Mucosa of descending colon (tissue), 3 donors: ENCODE measurements around the gene ADGRF1. TPM values are rescaled to one million over a fixed set of nuclear protein-coding genes. Genes with fewer than 3 reads are reported as not detected.

Source experiments
- ATAC-seq: fragments of 200-7000 bp; cut with Tn5 transposase; one replicate; pipeline ENCODE4 v1.9.1; 2020; ENCODE audit warnings: mild to moderate bottlenecking, moderate library complexity
- DNase-seq, 3 donors: peaks; one replicate each; pipeline ENCODE4 v3.0.0-alpha.2; 2020
- H3K36me3 ChIP-seq: fragments of 200-600 bp; one replicate; pipeline ENCODE4 v1.8.0; 2021; ENCODE audit warnings: low read depth, mild to moderate bottlenecking
- H3K4me1 ChIP-seq: fragments of 200-600 bp; one replicate; pipeline ENCODE4 v1.8.0; 2021; ENCODE audit warnings: low read depth, mild to moderate bottlenecking
- H3K4me3 ChIP-seq: fragments of 200-600 bp; one replicate; pipeline ENCODE4 v1.8.0; 2021; ENCODE audit warnings: mild to moderate bottlenecking
- H3K9me3 ChIP-seq: fragments of 200-600 bp; one replicate; pipeline ENCODE4 v1.8.0; 2021; ENCODE audit warnings: mild to moderate bottlenecking
- CTCF ChIP-seq: fragments of 200-600 bp; IDR thresholded peaks from one replicate; pipeline ENCODE4 v1.8.0; 2022; ENCODE audit warnings: antibody characterized with exemption, mild to moderate bottlenecking
- intact Hi-C, 2 donors: fragments of 100-400 bp; cut with DNase I in 1 of 2; cut with micrococcal nuclease in 1 of 2; formaldehyde crosslinking; loops; one replicate each; pipeline versions ENCODE4 v1.11.0 to v1.11.1; 2022; cut with DNase I, micrococcal nuclease
- total RNA-seq, 3 donors: library from RNA; stranded (reverse); fragmentation: NEBNext Ultra II Directional in 2 of 3; extraction: Animal tissue kit (Norgen Biotek cat#: 25700) in 2 of 3; gene quantifications; one replicate each; pipeline versions ENCODE4 v1.2.1 to v1.2.4, GENCODE V29; 2021 to 2023
- donor health status: DM: no; HTN: no; CAD: no; lungs with moderate emphysema.
- donor health status: DM: no; HTN: no; CAD: no.
- donor health status: DM: no; HTN: yes; CAD: no.

The ADGRF1 gene
- total RNA-seq, 3 donors from 2014 or later: 1.2 to 3.3 (median 1.8) TPM

- intact Hi-C loops: no loop called here
- Histone ChIP-seq H3K9me3 (no peaks in the 10 kb centered on the region), H3K36me3 (no peaks in the 10 kb centered on the region), H3K4me3 (no peak overlapping the region), H3K4me1 (no peaks in the 10 kb centered on the region)
- TF ChIP-seq CTCF: no peak
- DNase-seq: no peak
- ATAC-seq: no peak
Measured at GRCh38 chr6:47069156-47069555, 27.0 kb upstream of the ADGRF1 start.

- no peak for ATAC-seq
Measured at GRCh38 chr6:47066418-47066817, 24.3 kb upstream of the ADGRF1 start.

GRCh38 chr6:47064274-47064673 is 22.1 kb upstream of the ADGRF1 start:
- intact Hi-C loops: no loop called here
- TF ChIP-seq CTCF: no peak
- ATAC-seq: peak; percentile 45
- no peak for DNase-seq
- Histone ChIP-seq H3K36me3 (no peaks in the 10 kb centered on the region), H3K4me1 (no peaks in the 10 kb centered on the region), H3K4me3 (no peak overlapping the region), H3K9me3 (no peaks in the 10 kb centered on the region)

More at GRCh38 chr6:47066418-47066817, 24.3 kb upstream of the ADGRF1 start:
- intact Hi-C loops: no loop called here
- no peak overlapping the region for H3K4me3 ChIP-seq
- H3K36me3 ChIP-seq: no peaks in the 10 kb centered on the region
- DNase-seq: no peak
- no peak for TF ChIP-seq CTCF
- no peaks in the 10 kb centered on the region for H3K4me1 ChIP-seq
- H3K9me3 ChIP-seq: no peaks in the 10 kb centered on the region

GRCh38 chr6:47062346-47062745 is 20.2 kb upstream of the ADGRF1 start:
- DNase-seq: no peak
- Histone ChIP-seq H3K36me3 (no peaks in the 10 kb centered on the region), H3K4me3 (no peak overlapping the region), H3K9me3 (no peaks in the 10 kb centered on the region), H3K4me1 (no peaks in the 10 kb centered on the region)
- no peak for TF ChIP-seq CTCF
- intact Hi-C loops: no loop called here
- no peak for ATAC-seq

- no peak for TF ChIP-seq CTCF
- H3K4me3 ChIP-seq: no peak overlapping the region
Measured at GRCh38 chr6:47061309-47062300, 19.5 kb upstream of the ADGRF1 start.

More at GRCh38 chr6:47061309-47062300, 19.5 kb upstream of the ADGRF1 start:
- no peaks in the 10 kb centered on the region for H3K9me3 ChIP-seq
- intact Hi-C loops: no loop called here
- no peak for DNase-seq
- H3K36me3 ChIP-seq: no peaks in the 10 kb centered on the region
- H3K4me1 ChIP-seq: no peaks in the 10 kb centered on the region
- peak; percentile 47 for ATAC-seq
